HEK293 (cell line): ENCODE results near the gene PFN2.
"Not testable (repeated sequence)": the region's sequence is repeated elsewhere in the genome, so short reads cannot be mapped to it uniquely, and the experiment has no call there.

ENCODE experiments used
- CTCF ChIA-PET: fragments of 350-600 bp; formaldehyde crosslinking; extraction: SDS; loops from one replicate; lab custom pipeline; 2021; ENCODE audit warnings: antibody characterized with exemption; lab: Yijun Ruan, JAX
- POLR2A ChIA-PET: fragments of 300-600 bp; formaldehyde crosslinking; extraction: SDS; loops from one replicate; lab custom pipeline; 2020; ENCODE audit warnings: antibody characterized with exemption, inconsistent platforms; lab: Yijun Ruan, JAX
- H3K27ac ChIP-seq: fragments of 200-500 bp; sonication (Bioruptor generic); 2 replicates; pipeline ENCODE4 v1.5.1; 2014; ENCODE audit warnings: low read depth, low read length, control low read depth, inconsistent platforms; ENCODE audit errors: extremely low read depth
- H3K36me3 ChIP-seq, 2 experiments: fragments of 200-500 bp in 1 of 2; sonication (Bioruptor generic) in 1 of 2; 1 replicate in 1 of 2; 2 replicates in 1 of 2; pipeline ENCODE4 v1.5.1; 2014 to 2017; ENCODE audit warnings: inconsistent platforms in 2 of 2, low read length in 2 of 2; ENCODE audit not compliant: control insufficient read depth in 2 of 2, insufficient read depth in 1 of 2
- H3K4me1 ChIP-seq: fragments of 200-500 bp; sonication (Bioruptor generic); 2 replicates; pipeline ENCODE4 v1.5.1; 2014; ENCODE audit warnings: mild to moderate bottlenecking, low read length, inconsistent platforms; ENCODE audit not compliant: control insufficient read depth, insufficient read depth
- H3K4me3 ChIP-seq: 2 replicates; pipeline ENCODE4 v1.5.1; 2011; ENCODE audit warnings: low read depth, mild to moderate bottlenecking, control low read depth, low read length, moderate library complexity
- H3K9me3 ChIP-seq: fragments of 200-500 bp; sonication (Bioruptor generic); 2 replicates; pipeline ENCODE4 v1.5.1; 2014; ENCODE audit warnings: low read depth, low read length, inconsistent platforms; ENCODE audit not compliant: control insufficient read depth, insufficient read depth
- GLI4 ChIP-seq: fragments of 450-650 bp; formaldehyde crosslinking; IDR thresholded peaks from 2 replicates; pipeline ENCODE4 v1.5.1; 2016; ENCODE audit warnings: missing biosample characterization, missing genetic modification characterization
- KLF9 ChIP-seq: fragments of 450-650 bp; formaldehyde crosslinking; IDR thresholded peaks from 2 replicates; pipeline ENCODE4 v1.5.1; 2016; ENCODE audit warnings: missing biosample characterization, missing genetic modification characterization, low read depth
- SP7 ChIP-seq: fragments of 450-650 bp; formaldehyde crosslinking; IDR thresholded peaks from 2 replicates; pipeline ENCODE4 v1.5.1; 2016; ENCODE audit warnings: missing biosample characterization, missing genetic modification characterization
- TRIM28 ChIP-seq: IDR thresholded peaks from 2 replicates; pipeline ENCODE4 v1.6.1; 2011; ENCODE audit warnings: low read length, control low read depth, borderline replicate concordance
- ZBTB17 ChIP-seq: fragments of 450-650 bp; formaldehyde crosslinking; IDR thresholded peaks from 2 replicates; pipeline ENCODE4 v1.5.1; 2016; ENCODE audit warnings: missing biosample characterization, missing genetic modification characterization
- ZBTB44 ChIP-seq: fragments of 450-650 bp; IDR thresholded peaks from 2 replicates; pipeline ENCODE4 v1.5.1; 2018; ENCODE audit warnings: missing biosample characterization, mild to moderate bottlenecking, missing genetic modification characterization
- ZBTB48 ChIP-seq: fragments of 450-650 bp; formaldehyde crosslinking; IDR thresholded peaks from 2 replicates; pipeline ENCODE4 v1.5.1; 2016; ENCODE audit warnings: missing biosample characterization, missing genetic modification characterization
- ZEB2 ChIP-seq: fragments of 450-650 bp; formaldehyde crosslinking; IDR thresholded peaks from 2 replicates; pipeline ENCODE4 v1.5.1; 2016; ENCODE audit warnings: missing biosample characterization, missing genetic modification characterization
- ZNF157 ChIP-seq: fragments of 450-650 bp; formaldehyde crosslinking; IDR thresholded peaks from 2 replicates; pipeline ENCODE4 v1.5.1; 2016; ENCODE audit warnings: missing biosample characterization, missing genetic modification characterization
- ZNF433 ChIP-seq: fragments of 450-650 bp; formaldehyde crosslinking; IDR thresholded peaks from 2 replicates; pipeline ENCODE4 v1.5.1; 2016; ENCODE audit warnings: missing biosample characterization, missing genetic modification characterization, low read depth
- ZNF488 ChIP-seq: fragments of 450-650 bp; formaldehyde crosslinking; IDR thresholded peaks from 2 replicates; pipeline ENCODE4 v1.5.1; 2016; ENCODE audit warnings: missing biosample characterization, missing genetic modification characterization
- ZNF561 ChIP-seq: fragments of 450-650 bp; IDR thresholded peaks from 2 replicates; pipeline ENCODE4 v1.5.1; 2018; ENCODE audit warnings: missing biosample characterization, missing genetic modification characterization, borderline replicate concordance
- ZNF600 ChIP-seq: fragments of 450-650 bp; formaldehyde crosslinking; IDR thresholded peaks from 2 replicates; pipeline ENCODE4 v1.5.1; 2016; ENCODE audit warnings: missing biosample characterization, missing genetic modification characterization
- ZNF626 ChIP-seq: fragments of 450-650 bp; sonication (Bioruptor Pico); formaldehyde crosslinking; IDR thresholded peaks from 2 replicates; pipeline ENCODE4 v1.5.1; 2018; ENCODE audit warnings: missing biosample characterization, missing genetic modification characterization, inconsistent platforms
- ZNF670 ChIP-seq: fragments of 450-650 bp; formaldehyde crosslinking; IDR thresholded peaks from 2 replicates; pipeline ENCODE4 v1.5.1; 2016; ENCODE audit warnings: missing biosample characterization, missing genetic modification characterization, low read depth
- ZNF707 ChIP-seq: fragments of 450-650 bp; formaldehyde crosslinking; IDR thresholded peaks from 2 replicates; pipeline ENCODE4 v1.5.1; 2016; ENCODE audit warnings: missing biosample characterization, missing genetic modification characterization
- ZNF747 ChIP-seq: fragments of 450-650 bp; formaldehyde crosslinking; IDR thresholded peaks from 2 replicates; pipeline ENCODE4 v1.5.1; 2016; ENCODE audit warnings: missing biosample characterization, missing genetic modification characterization
- ZXDB ChIP-seq: fragments of 450-650 bp; formaldehyde crosslinking; IDR thresholded peaks from 2 replicates; pipeline ENCODE4 v1.5.1; 2016; ENCODE audit warnings: missing biosample characterization, missing genetic modification characterization
- TF ChIP-seq, protein P1 (sequence below): IDR thresholded peaks from 2 replicates; pipeline ENCODE4 v1.6.1; 2011; ENCODE audit warnings: mild to moderate bottlenecking, low read depth, low read length, borderline replicate concordance
- TF ChIP-seq, protein P2 (sequence below): fragments of 450-650 bp; formaldehyde crosslinking; IDR thresholded peaks from 2 replicates; pipeline ENCODE4 v1.5.1; 2016; ENCODE audit warnings: missing biosample characterization, missing genetic modification characterization
- TF ChIP-seq, protein P3 (sequence below): fragments of 450-650 bp; formaldehyde crosslinking; IDR thresholded peaks from 2 replicates; pipeline ENCODE4 v1.5.1; 2016; ENCODE audit warnings: missing biosample characterization, missing genetic modification characterization

PFN2 gene

GRCh38 chr3:149941946-149942345 lies 28.7 kb downstream of the PFN2 start:
- Histone ChIP-seq H3K36me3 (no peaks in the 10 kb centered on the region), H3K9me3 (no peaks in the 10 kb centered on the region), H3K4me1 (no peaks in the 10 kb centered on the region), H3K27ac (no peak overlapping the region), H3K4me3 (no peak overlapping the region)
- POLR2A ChIA-PET: no interaction called here
- TF ChIP-seq GLI4 (tag by site-specific recombination): no peak
- TF ChIP-seq, protein P1, sequence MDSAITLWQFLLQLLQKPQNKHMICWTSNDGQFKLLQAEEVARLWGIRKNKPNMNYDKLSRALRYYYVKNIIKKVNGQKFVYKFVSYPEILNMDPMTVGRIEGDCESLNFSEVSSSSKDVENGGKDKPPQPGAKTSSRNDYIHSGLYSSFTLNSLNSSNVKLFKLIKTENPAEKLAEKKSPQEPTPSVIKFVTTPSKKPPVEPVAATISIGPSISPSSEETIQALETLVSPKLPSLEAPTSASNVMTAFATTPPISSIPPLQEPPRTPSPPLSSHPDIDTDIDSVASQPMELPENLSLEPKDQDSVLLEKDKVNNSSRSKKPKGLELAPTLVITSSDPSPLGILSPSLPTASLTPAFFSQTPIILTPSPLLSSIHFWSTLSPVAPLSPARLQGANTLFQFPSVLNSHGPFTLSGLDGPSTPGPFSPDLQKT: no peak
- TF ChIP-seq ZBTB48: no peak
- no peak for TF ChIP-seq TRIM28
- TF ChIP-seq, all 188 proteins: peak for 0
- CTCF ChIA-PET: interaction anchor here (0.6 kb wide), 1 partner anchor 19 kb away, joined by 3 read pairs; no protein-coding TSS in a partner anchor

DNA sequence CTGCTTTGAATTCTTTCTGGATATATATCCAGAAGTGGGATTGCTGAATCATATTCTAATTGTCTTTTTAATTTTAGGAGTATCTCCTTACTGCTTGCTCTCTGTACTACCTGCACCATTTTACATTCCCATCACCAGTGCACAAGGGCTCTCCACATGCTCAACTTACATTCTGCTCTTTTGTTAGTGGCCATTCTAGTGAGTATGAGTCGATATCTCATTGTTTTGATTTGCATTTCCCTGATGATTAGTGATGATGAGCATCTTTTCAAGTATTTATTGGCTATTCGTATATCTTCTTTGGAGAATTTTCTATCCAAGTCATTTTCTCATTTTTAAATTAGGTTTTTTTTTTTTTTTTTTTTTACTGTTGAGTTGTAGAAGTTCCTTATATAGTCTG lies 29.5 kb downstream of the PFN2 start:
- CTCF ChIA-PET: no interaction called here
- Histone ChIP-seq H3K27ac (no peak overlapping the region), H3K9me3 (no peaks in the 10 kb centered on the region), H3K36me3 (no peaks in the 10 kb centered on the region), H3K4me3 (no peak overlapping the region), H3K4me1 (no peaks in the 10 kb centered on the region)
- POLR2A ChIA-PET: no interaction called here
- TF ChIP-seq ZXDB (tag by site-specific recombination) (0 out of 2 replicates have a peak, but pooled peaks have one; percentile 6), ZBTB17 (tag by site-specific recombination) (no peak)

GRCh38 chr3:149938392-149939055 lies 32.2 kb downstream of the PFN2 start:
- POLR2A ChIA-PET, H3K4me3 ChIP-seq, H3K4me1 ChIP-seq, H3K27ac ChIP-seq, H3K36me3 ChIP-seq, CTCF ChIA-PET, H3K9me3 ChIP-seq: not testable (repeated sequence)

DNA sequence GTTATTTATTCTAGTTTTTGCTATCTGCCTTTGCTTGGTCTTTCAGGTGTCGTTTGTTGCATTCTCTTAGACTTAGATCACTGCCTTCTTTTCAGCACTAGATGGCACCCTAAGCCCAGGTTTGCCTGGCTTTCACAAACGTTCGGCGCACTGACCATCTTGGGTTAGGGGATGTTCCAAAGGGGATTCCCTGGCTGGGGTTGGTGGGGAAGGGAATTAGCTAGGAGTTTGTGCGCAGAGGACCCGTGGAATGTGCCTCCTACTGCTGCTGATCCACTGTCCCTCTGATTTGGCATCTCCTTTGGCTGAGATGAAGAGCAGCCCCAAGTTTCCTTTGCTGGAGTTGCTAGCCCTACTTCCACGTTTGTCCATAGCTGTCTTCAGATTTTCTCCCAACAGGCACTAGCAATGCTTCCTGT lies 33.9 kb downstream of the PFN2 start:
- Histone ChIP-seq H3K27ac (no peak overlapping the region), H3K4me1 (no peaks in the 10 kb centered on the region), H3K4me3 (no peak overlapping the region), H3K9me3 (no peaks in the 10 kb centered on the region), H3K36me3 (no peaks in the 10 kb centered on the region)
- ChIA-PET CTCF (interaction anchor here (0.6 to 2.6 kb wide), 23 partner anchors 8 to 1206 kb away, joined by 3 to 16 read pairs (median 4); no protein-coding TSS in a partner anchor), POLR2A (no interaction called here)
- TF ChIP-seq ZBTB44 (tag by site-specific recombination): no peak
- no peak for TF ChIP-seq ZNF670 (tag by site-specific recombination)
- no peak for TF ChIP-seq ZNF747
- TF ChIP-seq, protein P2, sequence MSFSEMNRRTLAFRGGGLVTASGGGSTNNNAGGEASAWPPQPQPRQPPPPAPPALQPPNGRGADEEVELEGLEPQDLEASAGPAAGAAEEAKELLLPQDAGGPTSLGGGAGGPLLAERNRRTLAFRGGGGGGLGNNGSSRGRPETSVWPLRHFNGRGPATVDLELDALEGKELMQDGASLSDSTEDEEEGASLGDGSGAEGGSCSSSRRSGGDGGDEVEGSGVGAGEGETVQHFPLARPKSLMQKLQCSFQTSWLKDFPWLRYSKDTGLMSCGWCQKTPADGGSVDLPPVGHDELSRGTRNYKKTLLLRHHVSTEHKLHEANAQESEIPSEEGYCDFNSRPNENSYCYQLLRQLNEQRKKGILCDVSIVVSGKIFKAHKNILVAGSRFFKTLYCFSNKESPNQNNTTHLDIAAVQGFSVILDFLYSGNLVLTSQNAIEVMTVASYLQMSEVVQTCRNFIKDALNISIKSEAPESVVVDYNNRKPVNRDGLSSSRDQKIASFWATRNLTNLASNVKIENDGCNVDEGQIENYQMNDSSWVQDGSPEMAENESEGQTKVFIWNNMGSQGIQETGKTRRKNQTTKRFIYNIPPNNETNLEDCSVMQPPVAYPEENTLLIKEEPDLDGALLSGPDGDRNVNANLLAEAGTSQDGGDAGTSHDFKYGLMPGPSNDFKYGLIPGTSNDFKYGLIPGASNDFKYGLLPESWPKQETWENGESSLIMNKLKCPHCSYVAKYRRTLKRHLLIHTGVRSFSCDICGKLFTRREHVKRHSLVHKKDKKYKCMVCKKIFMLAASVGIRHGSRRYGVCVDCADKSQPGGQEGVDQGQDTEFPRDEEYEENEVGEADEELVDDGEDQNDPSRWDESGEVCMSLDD (tag by site-specific recombination): 0 out of 2 replicates have a peak, but pooled peaks have one; percentile 25
- no peak for TF ChIP-seq ZNF561 (tag by site-specific recombination)
- no peak for TF ChIP-seq ZNF626 (tag by site-specific recombination)
- TF ChIP-seq ZNF433: no peak
- no peak for TF ChIP-seq KLF9 (tag by site-specific recombination)
- TF ChIP-seq ZNF600: no peak
- TF ChIP-seq SP7 (tag by site-specific recombination): no peak
- TF ChIP-seq ZEB2 (tag by site-specific recombination): no peak
- no peak for TF ChIP-seq ZNF707 (tag by site-specific recombination)
- TF ChIP-seq, protein P3, sequence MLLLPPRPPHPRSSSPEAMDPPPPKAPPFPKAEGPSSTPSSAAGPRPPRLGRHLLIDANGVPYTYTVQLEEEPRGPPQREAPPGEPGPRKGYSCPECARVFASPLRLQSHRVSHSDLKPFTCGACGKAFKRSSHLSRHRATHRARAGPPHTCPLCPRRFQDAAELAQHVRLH: no peak
- TF ChIP-seq ZNF157 (tag by site-specific recombination): no peak
- TF ChIP-seq ZNF488: no peak
